ENCODE results near the gene TROAP. TPM values are rescaled to one million over a fixed set of nuclear protein-coding genes. Genes with fewer than 3 reads are reported as not detected.

Gene TROAP
- total RNA-seq, 1 experiment from 2014 or later = 135 TPM

DNA sequence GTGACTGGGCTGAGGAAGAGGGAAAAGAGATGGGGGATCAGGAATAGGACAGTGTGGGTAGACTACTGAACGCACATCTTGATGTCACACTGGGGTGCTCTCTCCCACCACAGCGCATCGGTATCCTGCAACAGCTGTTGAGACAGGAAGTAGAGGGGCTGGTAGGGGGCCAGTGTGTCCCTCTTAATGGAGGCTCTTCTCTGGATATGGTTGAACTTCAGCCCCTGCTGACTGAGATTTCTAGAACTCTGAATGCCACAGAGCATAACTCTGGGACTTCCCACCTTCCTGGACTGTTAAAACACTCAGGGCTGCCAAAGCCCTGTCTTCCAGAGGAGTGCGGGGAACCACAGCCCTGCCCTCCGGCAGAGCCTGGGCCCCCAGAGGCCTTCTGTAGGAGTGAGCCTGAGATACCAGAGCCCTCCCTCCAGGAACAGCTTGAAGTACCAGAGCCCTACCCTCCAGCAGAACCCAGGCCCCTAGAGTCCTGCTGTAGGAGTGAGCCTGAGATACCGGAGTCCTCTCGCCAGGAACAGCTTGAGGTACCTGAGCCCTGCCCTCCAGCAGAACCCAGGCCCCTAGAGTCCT is 7.1 kb downstream of the TROAP start:
- Mint-ChIP-seq H3K27me3 (ENCODE audit: insufficient read depth, unreplicated experiment) (no peaks in the 10 kb centered on the region), H3K4me3 (ENCODE audit: unreplicated experiment) (no peak overlapping the region), H3K4me1 (ENCODE audit: low read depth, unreplicated experiment) (peaks cover 27% of the 10 kb centered on the region), H3K27ac (ENCODE audit: unreplicated experiment) (no peak overlapping the region), H3K36me3 (ENCODE audit: insufficient read depth, unreplicated experiment) (peaks cover 49% of the 10 kb centered on the region), H3K9me3 (ENCODE audit: unreplicated experiment) (no peaks in the 10 kb centered on the region)
- no TSS peak for BruUV-seq (replicated peaks)
- TF ChIP-seq, protein P1, sequence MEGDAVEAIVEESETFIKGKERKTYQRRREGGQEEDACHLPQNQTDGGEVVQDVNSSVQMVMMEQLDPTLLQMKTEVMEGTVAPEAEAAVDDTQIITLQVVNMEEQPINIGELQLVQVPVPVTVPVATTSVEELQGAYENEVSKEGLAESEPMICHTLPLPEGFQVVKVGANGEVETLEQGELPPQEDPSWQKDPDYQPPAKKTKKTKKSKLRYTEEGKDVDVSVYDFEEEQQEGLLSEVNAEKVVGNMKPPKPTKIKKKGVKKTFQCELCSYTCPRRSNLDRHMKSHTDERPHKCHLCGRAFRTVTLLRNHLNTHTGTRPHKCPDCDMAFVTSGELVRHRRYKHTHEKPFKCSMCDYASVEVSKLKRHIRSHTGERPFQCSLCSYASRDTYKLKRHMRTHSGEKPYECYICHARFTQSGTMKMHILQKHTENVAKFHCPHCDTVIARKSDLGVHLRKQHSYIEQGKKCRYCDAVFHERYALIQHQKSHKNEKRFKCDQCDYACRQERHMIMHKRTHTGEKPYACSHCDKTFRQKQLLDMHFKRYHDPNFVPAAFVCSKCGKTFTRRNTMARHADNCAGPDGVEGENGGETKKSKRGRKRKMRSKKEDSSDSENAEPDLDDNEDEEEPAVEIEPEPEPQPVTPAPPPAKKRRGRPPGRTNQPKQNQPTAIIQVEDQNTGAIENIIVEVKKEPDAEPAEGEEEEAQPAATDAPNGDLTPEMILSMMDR (IDR thresholded peaks at IDR 0.05; ENCODE audit: insufficient read depth in 1 of 2, low read depth in 1 of 2, low read length in 1 of 2, severe bottlenecking in 1 of 2, unreplicated experiment in 1 of 2) = no peak
- H3K9me3 ChIP-seq = no peaks in the 10 kb centered on the region
- no peak overlapping the region for H3K4me3 ChIP-seq (ENCODE audit: low read depth, low read length)
- no peak for DNase-seq
- peaks cover 22% of the 10 kb centered on the region for H3K4me1 ChIP-seq
- H3K36me3 ChIP-seq (ENCODE audit: control insufficient read depth, insufficient read depth, low read length) = peaks cover 4% of the 10 kb centered on the region; the same call in 1 of the 2 replicates
- ChIA-PET POLR2A (no interaction called here), CTCF (interaction anchor here (2.0 to 4.0 kb wide), 3 partner anchors 17 to 34 kb away, joined by 44 to 153 read pairs (median 117); partner anchors contain the start of genes DNAJC22 and PRPH)
- intact Hi-C loops (cut with micrococcal nuclease; ENCODE audit: unreplicated experiment) = no loop called here
- H3K27me3 ChIP-seq (replicated peaks; ENCODE audit: control insufficient read depth, insufficient read depth, low read length) = no peaks in the 10 kb centered on the region

DNA sequence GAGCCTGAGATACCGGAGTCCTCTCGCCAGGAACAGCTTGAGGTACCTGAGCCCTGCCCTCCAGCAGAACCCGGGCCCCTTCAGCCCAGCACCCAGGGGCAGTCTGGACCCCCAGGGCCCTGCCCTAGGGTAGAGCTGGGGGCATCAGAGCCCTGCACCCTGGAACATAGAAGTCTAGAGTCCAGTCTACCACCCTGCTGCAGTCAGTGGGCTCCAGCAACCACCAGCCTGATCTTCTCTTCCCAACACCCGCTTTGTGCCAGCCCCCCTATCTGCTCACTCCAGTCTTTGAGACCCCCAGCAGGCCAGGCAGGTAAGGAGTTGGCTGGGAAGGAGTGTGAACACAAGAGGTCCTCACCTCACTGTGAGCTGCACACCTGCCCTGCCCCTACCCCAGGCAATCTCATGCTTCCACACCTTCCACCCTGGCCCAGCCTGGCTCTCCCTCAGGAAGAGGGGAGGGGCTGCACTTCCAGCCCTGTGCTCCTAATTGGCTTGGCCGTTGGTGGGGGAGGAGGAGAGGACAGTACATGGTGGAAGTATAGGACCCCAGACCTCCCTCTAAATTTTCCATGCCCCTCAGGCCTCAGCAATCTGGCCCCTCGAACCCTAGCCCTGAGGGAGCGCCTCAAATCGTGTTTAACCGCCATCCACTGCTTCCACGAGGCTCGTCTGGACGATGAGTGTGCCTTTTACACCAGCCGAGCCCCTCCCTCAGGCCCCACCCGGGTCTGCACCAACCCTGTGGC is 7.8 kb downstream of the TROAP start:
- Histone ChIP-seq H3K4me3 (ENCODE audit: low read depth, low read length) (no peak overlapping the region), H3K9me3 (no peaks in the 10 kb centered on the region), H3K27me3 (replicated peaks; ENCODE audit: control insufficient read depth, insufficient read depth, low read length) (no peaks in the 10 kb centered on the region), H3K4me1 (peaks cover 22% of the 10 kb centered on the region), H3K36me3 (ENCODE audit: control insufficient read depth, insufficient read depth, low read length) (peaks cover 2% of the 10 kb centered on the region; the same call in 1 of the 2 replicates)
- H3K27me3 Mint-ChIP-seq (ENCODE audit: insufficient read depth, unreplicated experiment) = no peaks in the 10 kb centered on the region
- ChIA-PET CTCF (interaction anchor here (0.5 to 4.0 kb wide), 30 partner anchors 8 to 465 kb away, joined by 3 to 153 read pairs (median 4); partner anchors contain the start of genes DNAJC22, PRPH, SPATS2 and TMBIM6), POLR2A (interaction anchor here (0.9 to 2.7 kb wide), 5 partner anchors 8 to 36 kb away, joined by 4 to 30 read pairs (median 8); partner anchors contain the start of genes DNAJC22, SPATS2 and TROAP)
- peaks cover 27% of the 10 kb centered on the region for H3K4me1 Mint-ChIP-seq (ENCODE audit: low read depth, unreplicated experiment)
- BruUV-seq (replicated peaks) = no TSS peak
- H3K9me3 Mint-ChIP-seq (ENCODE audit: unreplicated experiment) = no peaks in the 10 kb centered on the region
- intact Hi-C loops (cut with micrococcal nuclease; ENCODE audit: unreplicated experiment) = loop anchor here (1.0 kb wide), 2 partner anchors 16 to 26 kb away; no protein-coding TSS in a partner anchor
- no peak overlapping the region for H3K27ac Mint-ChIP-seq (ENCODE audit: unreplicated experiment)
- peaks cover 43% of the 10 kb centered on the region for H3K36me3 Mint-ChIP-seq (ENCODE audit: insufficient read depth, unreplicated experiment)
- H3K4me3 Mint-ChIP-seq (ENCODE audit: unreplicated experiment) = no peak overlapping the region
- DNase-seq = no peak
- TF ChIP-seq, protein P1 (IDR thresholded peaks at IDR 0.05; ENCODE audit: insufficient read depth in 1 of 2, low read depth in 1 of 2, low read length in 1 of 2, severe bottlenecking in 1 of 2, unreplicated experiment in 1 of 2) = no peak
